NCI-H345 treated with DMSO at 0.1 percent for 48 hours (cell line): ENCODE measurements around the gene DOCK1.

Experiments
- DNase-seq: peaks from one replicate; lab custom pipeline; 2025; ENCODE audit not compliant: unreplicated experiment; lab: John Stamatoyannopoulos, UW

Gene DOCK1

GRCh38 chr10:127132451-127132850 lies 227.2 kb downstream of the DOCK1 start:
- DNase-seq: no peak

- DNase-seq: no peak
Measured at GRCh38 chr10:127133225-127133624, 228.0 kb downstream of the DOCK1 start.

GRCh38 chr10:127133672-127134500 lies 228.7 kb downstream of the DOCK1 start:
- DNase-seq: no peak

- no peak for DNase-seq
Measured at GRCh38 chr10:127135844-127136577, 230.8 kb downstream of the DOCK1 start.

GRCh38 chr10:127137391-127137790 lies 232.2 kb downstream of the DOCK1 start:
- DNase-seq: no peak

GRCh38 chr10:127142136-127142535 lies 236.9 kb downstream of the DOCK1 start:
- DNase-seq: no peak

- DNase-seq: no peak
Measured at GRCh38 chr10:127142856-127143255, 237.6 kb downstream of the DOCK1 start.

- no peak for DNase-seq
Measured at GRCh38 chr10:127145173-127145572, 239.9 kb downstream of the DOCK1 start.

GRCh38 chr10:127146661-127147060 lies 241.4 kb downstream of the DOCK1 start:
- no peak for DNase-seq

- no peak for DNase-seq
Measured at GRCh38 chr10:127148066-127148932, 243.1 kb downstream of the DOCK1 start.

GRCh38 chr10:127148933-127149220 lies 243.6 kb downstream of the DOCK1 start:
- no peak for DNase-seq

- no peak for DNase-seq
Measured at GRCh38 chr10:127149501-127150081, 244.4 kb downstream of the DOCK1 start.

- DNase-seq: no peak
Measured at GRCh38 chr10:127150136-127150535, 244.9 kb downstream of the DOCK1 start.

GRCh38 chr10:127151541-127151940 lies 246.3 kb downstream of the DOCK1 start:
- DNase-seq: no peak

GRCh38 chr10:127151981-127152699 lies 246.9 kb downstream of the DOCK1 start:
- no peak for DNase-seq

- no peak for DNase-seq
Measured at GRCh38 chr10:127153181-127153580, 248.0 kb downstream of the DOCK1 start.

- DNase-seq: no peak
Measured at GRCh38 chr10:127154831-127155620, 249.8 kb downstream of the DOCK1 start.

- DNase-seq: no peak
Measured at GRCh38 chr10:127157089-127157488, 251.9 kb downstream of the DOCK1 start.

- DNase-seq: no peak
Measured at GRCh38 chr10:127157506-127158200, 252.4 kb downstream of the DOCK1 start.
